NOMO-1 treated with DMSO at 0.1 percent for 48 hours (cell line): ENCODE measurements around the gene CEBPG.
A peak's percentile ranks its signal among the peaks of the same experiment; 100 is the strongest.

Experiments used
- DNase-seq: peaks from one replicate; lab custom pipeline; 2025; ENCODE audit not compliant: unreplicated experiment; lab: John Stamatoyannopoulos, UW

Gene CEBPG

GRCh38 chr19:33418871-33419787 is 45.6 kb downstream of the CEBPG start:
- DNase-seq = no peak

GRCh38 chr19:33419788-33420130 is 46.2 kb downstream of the CEBPG start:
- DNase-seq = no peak

- no peak for DNase-seq
Measured at GRCh38 chr19:33420821-33421220, 47.3 kb downstream of the CEBPG start.

DNA sequence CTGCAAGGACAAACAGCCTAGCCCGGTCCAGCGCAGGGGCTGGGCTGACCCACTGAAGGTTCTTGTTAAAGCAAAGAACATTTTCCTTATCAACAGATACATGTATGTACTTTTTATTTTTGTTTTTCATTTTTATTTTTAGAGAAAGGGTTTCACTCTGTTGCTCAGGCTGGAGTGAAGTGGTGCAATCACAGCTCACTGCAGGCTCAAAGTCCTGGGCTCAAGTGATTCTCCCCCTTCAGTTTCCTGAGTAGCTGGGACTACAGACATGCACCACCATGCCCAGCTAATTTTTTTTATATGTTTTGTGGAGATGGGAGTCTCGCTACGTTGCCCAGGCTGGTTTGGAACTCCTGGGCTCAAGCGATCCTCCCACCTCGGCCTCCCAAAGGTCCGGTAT is 47.9 kb downstream of the CEBPG start:
- no peak for DNase-seq

DNA sequence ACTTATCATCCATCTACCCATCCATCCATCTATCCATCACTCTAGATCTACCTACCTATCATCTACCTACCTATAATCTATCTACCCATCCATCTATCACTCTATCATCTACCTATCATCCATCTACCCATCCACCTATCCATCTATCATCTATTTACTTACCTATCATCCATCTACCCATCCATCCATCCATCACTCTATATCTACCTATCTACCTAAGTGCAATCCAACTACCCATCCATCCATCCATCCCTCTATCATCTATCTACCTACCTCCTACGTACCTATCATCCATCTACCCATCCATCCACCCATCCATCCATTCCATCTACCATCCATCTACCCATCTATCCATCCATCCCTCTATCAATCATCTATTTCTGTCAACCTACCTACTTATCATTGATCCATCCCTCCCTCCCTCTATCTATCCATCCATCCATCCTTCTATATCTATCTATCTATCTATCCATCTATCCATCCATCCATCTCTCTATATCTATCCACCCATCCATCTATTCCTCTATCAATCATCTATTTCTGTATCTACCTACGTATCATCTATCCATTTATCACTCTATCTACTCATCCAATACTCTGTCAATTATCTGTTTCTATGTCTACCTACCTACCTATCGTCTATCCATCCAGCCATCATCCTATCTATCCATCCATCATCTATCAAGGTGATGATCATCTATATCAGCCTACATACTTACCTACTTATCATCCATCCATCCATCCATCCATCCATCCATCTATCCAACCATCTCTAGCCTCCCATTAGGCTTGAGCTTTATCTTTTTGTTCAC is 49.1 kb downstream of the CEBPG start:
- no peak for DNase-seq

DNA sequence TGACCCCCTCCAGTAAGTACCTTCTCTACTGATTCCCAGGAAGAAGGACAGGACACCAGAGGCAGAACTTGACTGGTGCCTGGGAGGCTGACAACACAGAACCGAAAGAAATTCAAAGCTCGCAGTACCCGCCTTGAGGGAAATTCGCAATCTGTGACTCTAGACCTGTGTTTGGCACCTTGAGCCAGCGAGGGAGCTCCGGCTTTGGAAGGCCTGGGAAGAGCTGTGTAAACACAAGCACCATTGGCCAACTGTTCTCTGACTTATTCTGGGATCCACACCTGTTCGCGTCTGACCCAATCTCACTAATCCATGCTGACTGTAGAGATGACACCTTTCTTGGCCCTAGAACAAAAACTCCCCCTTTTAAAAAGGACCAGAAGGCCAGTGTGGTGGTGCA is 50.7 kb downstream of the CEBPG start:
- no peak for DNase-seq

DNA sequence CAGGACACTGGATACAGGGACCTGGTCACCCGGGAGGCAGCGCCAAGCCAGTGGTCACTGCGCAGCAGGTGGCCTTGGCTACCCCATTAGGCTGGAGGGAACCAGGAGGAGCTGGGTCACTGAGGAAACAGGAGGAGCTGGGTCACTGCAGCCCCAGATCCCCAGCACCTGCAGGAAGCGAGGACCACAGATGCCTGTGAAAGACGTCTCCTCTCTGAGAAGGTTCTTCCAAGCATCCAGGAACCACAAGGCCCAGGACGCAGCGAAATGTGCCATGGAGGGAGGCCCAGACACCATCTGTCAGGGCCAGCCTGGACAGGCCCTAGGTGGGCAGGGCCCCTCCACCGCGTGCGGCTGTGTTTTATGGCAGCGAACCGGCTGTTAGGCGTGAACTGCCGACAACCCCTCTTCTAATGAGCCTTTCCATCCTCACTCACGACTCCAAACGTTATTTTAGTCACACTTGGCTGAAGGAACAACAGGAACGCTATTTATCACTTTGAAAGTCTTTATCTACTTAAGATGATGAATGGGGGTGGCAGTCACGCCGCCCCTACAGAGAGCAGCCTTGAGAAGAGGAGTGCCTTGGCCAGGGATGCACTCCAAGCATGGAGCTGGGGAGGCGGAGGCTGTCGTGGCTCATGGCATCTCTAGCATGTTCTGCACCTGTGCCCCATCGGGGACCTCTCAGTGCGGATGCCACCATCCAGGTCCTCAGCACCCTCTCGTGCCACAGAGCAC is 53.3 kb downstream of the CEBPG start:
- DNase-seq = no peak

- DNase-seq = no peak
Measured at GRCh38 chr19:33427801-33428626, 54.5 kb downstream of the CEBPG start.

- DNase-seq = no peak
Measured at GRCh38 chr19:33428627-33429125, 55.2 kb downstream of the CEBPG start.

GRCh38 chr19:33429891-33430673 is 56.6 kb downstream of the CEBPG start:
- DNase-seq = no peak

- DNase-seq = peak; percentile 54
Measured at GRCh38 chr19:33430674-33431277, 57.3 kb downstream of the CEBPG start.

DNA sequence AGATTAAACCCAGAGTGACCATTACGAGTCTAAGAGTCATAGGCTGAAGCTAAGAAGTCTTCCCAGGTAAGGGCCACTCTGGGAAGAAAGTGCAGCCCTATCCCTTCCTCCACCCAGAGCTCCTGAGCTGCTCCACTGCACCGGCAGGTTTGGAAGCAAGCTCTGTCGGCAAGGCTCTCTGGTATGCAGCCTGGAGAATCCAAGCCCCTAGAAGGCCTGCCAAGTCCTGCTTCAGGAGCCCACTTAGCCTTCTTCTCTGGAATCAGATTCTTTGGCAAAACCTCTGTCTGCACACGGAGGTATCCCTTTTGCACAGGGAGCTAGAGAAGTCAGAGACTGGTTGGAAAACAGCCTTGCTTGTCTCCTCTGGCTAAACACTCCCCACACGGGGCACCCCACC is 58.5 kb downstream of the CEBPG start:
- no peak for DNase-seq
